GM19328 (cell line): ENCODE results near the gene KATNIP.
A peak's percentile ranks its signal among the peaks of the same experiment; 100 is the strongest.
"Not testable (repeated sequence)": the region's sequence is repeated elsewhere in the genome, so short reads cannot be mapped to it uniquely, and the experiment has no call there.

Experiments
- ATAC-seq: cut with Tn5 transposase; IDR thresholded peaks from one replicate; pipeline ENCODE4 v1.9.1; 2021; ENCODE audit warnings: mild to moderate bottlenecking, moderate library complexity; ENCODE audit not compliant: unreplicated experiment

The KATNIP gene

GRCh38 chr16:27534256-27534655, 15.7 kb upstream of the KATNIP start:
- no peak for ATAC-seq

GRCh38 chr16:27538528-27538927, 11.4 kb upstream of the KATNIP start:
- ATAC-seq: no peak

GRCh38 chr16:27539120-27539519, 10.8 kb upstream of the KATNIP start:
- ATAC-seq: no peak

- ATAC-seq: no peak
These were observed 10.3 kb upstream of the KATNIP start for GRCh38 chr16:27539636-27540035.

- ATAC-seq: no peak
These were observed 6.1 kb upstream of the KATNIP start for GRCh38 chr16:27543801-27544200.

DNA sequence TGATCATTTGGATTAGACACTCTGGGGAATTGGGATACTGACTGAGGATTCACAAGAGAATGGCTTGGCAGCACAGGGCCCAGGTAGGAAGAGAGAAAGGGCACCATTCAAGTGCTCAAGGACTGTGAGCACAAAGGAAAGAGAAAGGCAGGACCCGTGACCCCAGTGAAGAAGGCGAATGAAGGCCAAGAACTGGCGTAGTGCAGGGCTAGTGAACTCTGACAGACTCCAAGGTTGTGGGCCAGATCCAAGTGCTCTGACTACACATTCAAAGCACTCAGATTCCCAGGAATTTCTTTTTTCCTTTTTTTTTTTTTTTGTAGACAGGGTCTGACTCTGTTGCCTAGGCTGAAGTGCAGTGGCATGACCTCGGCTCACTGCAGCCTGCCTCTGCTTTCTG, 5.3 kb upstream of the KATNIP start:
- no peak for ATAC-seq

DNA sequence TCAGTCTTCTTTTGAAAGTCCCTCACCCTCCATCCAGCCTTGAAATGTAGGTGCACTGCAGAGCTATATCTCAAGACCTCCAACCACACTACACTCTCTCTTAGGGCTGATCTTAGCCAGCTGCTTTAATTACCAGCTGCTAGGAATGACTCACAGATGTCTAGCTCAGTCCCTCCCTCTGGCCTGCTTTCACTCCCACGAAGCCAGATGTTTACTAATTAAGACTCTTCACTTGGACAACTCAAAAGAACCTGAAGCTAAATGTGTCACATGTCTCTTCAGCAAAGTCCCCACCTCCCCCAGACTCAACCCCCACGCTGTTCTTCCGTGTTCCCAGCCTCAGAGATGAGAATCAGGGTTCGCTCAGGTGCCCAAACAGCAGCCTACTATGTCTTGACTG, 2.8 kb upstream of the KATNIP start:
- no peak for ATAC-seq

DNA sequence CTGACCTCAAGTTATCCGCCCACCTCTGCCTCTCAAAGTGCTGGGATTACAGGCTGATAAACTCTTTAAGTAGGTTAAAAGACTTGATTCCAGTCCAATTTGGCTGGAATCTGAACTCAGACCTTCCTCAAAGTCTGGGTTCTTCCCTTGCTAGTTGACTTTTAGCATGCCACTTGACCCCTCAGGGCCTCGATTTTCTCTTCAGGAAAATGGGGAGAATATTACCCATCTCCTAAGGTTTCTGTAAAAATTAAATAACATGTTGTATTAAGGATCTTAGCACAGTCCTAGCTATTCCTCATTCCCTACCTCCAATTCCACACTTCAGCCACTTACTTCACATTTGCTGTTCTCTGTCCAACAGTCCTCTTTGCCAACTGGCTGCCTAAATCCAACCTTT, 2.1 kb upstream of the KATNIP start:
- no peak for ATAC-seq

GRCh38 chr16:27549464-27549745, 539 bp upstream of the KATNIP start:
- peak; percentile 13 for ATAC-seq

DNA sequence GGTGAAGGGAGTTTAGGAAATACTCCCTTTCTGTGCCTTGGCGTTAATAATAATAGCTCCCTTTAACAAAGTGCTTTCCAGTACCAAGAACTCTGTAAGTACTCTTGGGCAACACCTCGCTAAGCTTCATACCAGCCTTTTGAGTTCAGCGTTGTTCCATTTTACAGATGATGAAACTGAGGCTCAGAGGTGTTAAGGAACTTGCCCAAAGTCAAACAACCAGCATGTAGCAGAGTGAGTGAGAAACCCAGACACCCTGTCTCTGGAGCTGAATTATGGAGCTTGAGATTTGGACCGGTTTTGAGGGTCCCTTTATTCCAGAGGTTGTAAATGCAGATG, 607 bp downstream of the KATNIP start:
- ATAC-seq: no peak

DNA sequence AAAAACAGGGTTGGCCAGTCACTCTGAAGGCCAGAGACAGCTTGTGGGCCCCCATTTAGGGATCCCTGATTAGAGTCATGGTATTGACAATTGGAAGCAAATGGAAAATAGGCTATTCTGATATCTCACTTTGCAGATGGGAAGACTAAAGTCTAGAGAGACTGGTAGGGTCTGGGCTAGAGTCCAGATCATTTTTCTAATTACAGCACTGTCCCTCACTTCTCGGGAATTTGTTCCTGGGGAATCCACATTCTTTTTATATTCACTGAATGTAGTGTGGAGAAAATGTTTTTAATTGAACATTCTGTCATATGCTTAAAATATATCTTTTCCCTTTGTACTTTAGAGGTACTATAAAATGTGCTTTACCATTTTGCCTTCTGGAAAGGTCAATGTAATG, 1.1 kb downstream of the KATNIP start:
- ATAC-seq: no peak

GRCh38 chr16:27556471-27556870, 6.5 kb downstream of the KATNIP start:
- no peak for ATAC-seq

GRCh38 chr16:27558434-27558833, 8.5 kb downstream of the KATNIP start:
- ATAC-seq: no peak

DNA sequence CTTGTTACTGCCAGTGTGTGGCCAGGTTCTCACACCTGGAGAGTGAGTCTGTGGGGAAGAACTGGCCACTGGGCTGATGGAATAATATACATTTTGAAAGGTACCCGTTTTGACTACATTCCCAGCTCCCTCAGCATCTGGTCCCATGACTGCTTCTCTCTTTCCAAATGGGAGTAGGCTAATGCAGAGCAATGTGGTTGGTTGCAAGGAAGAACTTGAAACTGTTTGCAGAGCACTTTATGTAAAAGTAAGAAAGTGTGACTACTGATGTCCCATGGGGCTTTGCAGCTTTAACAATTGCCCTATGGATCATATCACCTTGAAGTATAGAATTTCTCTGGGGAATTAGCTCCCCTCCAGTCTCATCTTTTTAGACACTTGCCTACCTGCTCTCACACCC, 9.0 kb downstream of the KATNIP start:
- no peak for ATAC-seq

DNA sequence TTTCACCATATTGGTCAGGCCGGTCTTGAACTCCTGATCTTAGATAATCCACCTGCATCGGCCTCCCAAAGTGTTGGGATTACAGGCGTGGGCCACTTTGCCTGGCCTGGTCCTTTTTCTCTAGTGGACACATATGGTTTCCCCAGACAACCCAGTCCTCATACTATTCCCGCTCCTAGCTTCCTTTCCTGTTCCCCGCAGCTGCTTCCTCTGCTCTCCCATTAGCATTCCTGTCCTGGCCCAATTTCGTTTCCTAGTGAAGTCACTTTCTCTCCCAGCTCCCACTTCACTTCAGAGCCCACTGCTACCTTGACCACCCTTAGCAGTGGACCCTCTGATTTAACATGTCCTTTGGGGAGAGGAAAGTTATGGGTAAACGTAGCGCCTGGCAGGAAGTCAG, 11.3 kb downstream of the KATNIP start:
- ATAC-seq: no peak

DNA sequence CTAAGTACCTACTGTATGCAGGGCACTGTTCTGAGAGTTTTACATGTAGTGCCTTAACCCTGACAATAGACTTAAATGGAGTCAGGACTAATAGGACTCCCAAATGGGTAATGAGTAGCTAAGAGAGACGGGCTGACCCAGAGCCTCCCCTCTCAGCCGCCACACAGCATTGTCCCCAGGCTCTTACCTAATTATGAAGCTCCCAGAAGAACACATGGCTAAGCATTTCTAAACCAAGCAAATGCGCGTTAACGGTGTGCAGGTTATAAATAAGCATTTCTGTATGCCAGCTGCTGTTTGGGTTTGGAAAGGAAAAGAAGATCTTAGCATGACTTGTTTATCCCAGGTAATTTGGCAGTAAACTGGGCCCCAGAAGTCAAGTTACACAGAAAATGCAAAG, 14.3 kb downstream of the KATNIP start:
- no peak for ATAC-seq

DNA sequence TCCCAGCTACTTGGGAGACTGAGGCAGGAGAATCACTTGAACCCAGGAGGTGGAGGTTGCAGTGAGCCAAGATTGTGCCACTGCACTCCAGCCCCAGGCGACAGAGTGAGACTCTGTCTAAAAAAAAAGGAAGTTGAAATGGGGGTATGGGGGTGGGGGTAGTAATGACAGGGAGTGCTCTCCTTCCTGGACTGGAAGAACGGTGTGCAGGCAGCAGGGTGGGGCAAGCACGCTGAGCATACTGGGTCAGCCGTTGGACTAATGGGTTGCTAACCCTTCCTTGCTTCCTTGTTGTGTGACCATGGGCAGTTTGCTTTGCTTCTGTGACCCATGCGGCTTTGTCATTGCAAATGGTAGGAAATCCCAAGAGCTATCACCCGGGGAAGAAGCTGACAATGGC, 16.5 kb downstream of the KATNIP start:
- no peak for ATAC-seq

DNA sequence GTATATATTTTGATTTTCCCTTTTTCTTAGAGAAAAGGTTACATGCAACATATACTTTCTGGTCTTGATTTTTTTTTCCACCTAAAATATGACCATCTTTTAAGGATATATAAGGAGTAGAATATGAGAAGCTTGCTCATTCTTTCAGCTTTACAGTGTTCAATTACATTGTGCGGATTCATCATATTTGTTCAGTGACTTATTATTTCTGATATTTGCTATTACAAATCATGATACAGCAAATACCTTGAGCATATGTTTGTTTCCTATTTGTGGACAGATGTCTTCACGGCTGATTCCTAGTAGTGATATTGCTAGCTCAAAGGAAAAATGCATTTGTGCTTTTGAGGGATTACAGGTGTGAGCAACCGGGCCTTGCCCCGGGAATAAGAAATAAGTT, 18.1 kb downstream of the KATNIP start:
- ATAC-seq: no peak

GRCh38 chr16:27570986-27571385, 21.0 kb downstream of the KATNIP start:
- not testable (repeated sequence) for ATAC-seq

GRCh38 chr16:27571433-27572326, 21.7 kb downstream of the KATNIP start:
- no peak for ATAC-seq

GRCh38 chr16:27572711-27573110, 22.8 kb downstream of the KATNIP start:
- ATAC-seq: no peak

- no peak for ATAC-seq
These were observed 26.8 kb downstream of the KATNIP start for GRCh38 chr16:27576729-27577128.
